CD4-positive, alpha-beta T cell treated with Interleukin-17A for 4 hours (primary cell): ENCODE results near the gene UNC5A.

Source experiments
- DNase-seq: peaks from one replicate; pipeline ENCODE4 v3.0.0-alpha.2; 2020; ENCODE audit warnings: mixed read lengths

UNC5A gene

DNA sequence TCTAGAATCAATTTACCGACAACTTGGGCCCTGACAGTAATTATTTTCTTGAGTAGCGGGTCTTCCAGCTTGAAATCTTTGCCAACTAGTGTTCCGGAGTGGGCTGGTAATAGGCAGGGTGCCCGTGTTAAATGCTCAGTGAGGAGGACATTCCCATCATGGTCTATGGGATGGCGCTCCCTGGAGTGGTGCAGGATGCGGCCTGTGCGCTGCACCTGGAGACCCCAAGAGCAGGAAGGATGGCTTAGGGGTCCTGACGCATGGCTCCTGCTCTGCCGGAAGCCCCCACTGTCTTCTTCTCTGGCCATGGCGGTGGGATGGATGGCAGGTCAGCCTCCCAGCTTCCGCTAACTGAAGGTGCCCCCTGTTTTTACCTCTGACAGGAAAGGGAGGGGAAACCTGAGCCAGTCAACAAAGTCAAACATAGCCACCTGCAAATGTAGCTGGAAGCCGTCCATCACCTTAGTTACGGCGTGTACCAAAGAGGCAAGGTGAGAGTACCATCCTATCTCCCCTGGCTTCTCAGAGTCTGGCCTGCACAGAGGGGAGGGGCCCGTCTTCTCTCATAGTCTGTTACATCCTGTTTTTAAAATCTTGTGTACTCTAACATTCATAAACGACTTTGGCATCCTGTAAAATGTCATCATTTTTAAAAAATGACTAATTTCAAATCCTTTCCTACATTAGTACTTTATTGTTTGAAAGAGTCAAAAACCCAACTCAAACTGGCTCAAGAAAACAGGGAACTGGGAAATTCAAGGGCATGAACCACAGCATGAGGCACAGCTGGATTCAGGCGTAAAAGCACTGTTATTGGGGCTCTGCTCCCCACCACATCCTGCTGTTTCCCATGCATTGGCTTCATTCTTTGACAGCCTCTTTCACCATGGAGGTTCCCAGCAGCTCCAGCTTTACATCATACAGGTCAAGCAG lies 28.5 kb upstream of the UNC5A start:
- DNase-seq: no peak

GRCh38 chr5:176784218-176785165 lies 25.9 kb upstream of the UNC5A start:
- no peak for DNase-seq

GRCh38 chr5:176785184-176786145 lies 24.9 kb upstream of the UNC5A start:
- no peak for DNase-seq

DNA sequence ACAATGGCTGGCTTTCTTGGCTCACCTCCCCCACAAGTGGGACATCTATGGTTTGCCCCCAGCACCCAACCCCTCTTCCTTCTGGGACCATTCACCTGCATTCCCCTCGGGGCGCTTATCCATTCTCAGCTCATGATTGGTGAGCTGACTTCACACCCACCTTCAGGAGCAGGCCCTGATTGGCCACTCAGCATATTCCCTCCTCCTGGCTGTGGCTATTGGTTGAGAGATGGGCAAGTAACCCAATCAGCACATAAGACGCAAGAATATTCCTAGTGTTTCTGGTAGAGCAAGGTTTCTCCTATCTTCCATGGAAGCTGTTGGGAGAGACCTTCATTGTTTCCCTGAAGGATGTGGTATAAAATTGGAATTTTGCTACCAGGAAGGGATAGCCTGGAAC lies 22.7 kb upstream of the UNC5A start:
- no peak for DNase-seq

DNA sequence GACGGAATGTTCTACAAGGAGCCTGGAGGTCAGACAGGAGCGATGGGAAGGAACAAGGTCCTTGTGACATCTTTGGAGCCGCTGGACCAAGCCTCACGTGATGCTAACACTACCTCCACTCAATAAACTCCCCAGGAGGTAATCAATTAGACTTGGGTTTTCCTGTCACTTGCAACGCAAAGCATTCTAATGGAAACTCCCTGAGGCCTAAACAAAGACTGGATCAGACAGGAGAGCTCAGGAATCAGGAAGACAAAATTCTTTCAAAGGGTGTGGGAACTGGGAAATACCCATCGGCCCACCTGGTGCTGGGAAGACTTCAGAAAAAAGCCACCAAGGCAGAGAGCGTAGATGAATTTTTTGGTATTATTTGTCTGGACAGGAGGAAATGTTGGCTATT lies 22.3 kb upstream of the UNC5A start:
- no peak for DNase-seq

- no peak for DNase-seq
Measured at GRCh38 chr5:176788941-176789872, 21.2 kb upstream of the UNC5A start.

- no peak for DNase-seq
Measured at GRCh38 chr5:176789873-176790615, 20.3 kb upstream of the UNC5A start.

GRCh38 chr5:176790941-176791340 lies 19.4 kb upstream of the UNC5A start:
- no peak for DNase-seq

GRCh38 chr5:176792655-176793342 lies 17.6 kb upstream of the UNC5A start:
- no peak for DNase-seq

GRCh38 chr5:176793343-176793699 lies 17.0 kb upstream of the UNC5A start:
- DNase-seq: no peak

GRCh38 chr5:176793736-176794135 lies 16.6 kb upstream of the UNC5A start:
- no peak for DNase-seq

- no peak for DNase-seq
Measured at GRCh38 chr5:176794509-176794908, 15.8 kb upstream of the UNC5A start.

GRCh38 chr5:176796411-176796810 lies 13.9 kb upstream of the UNC5A start:
- no peak for DNase-seq

- DNase-seq: no peak
Measured at GRCh38 chr5:176796970-176797369, 13.4 kb upstream of the UNC5A start.

GRCh38 chr5:176797456-176798050 lies 12.8 kb upstream of the UNC5A start:
- DNase-seq: no peak

DNA sequence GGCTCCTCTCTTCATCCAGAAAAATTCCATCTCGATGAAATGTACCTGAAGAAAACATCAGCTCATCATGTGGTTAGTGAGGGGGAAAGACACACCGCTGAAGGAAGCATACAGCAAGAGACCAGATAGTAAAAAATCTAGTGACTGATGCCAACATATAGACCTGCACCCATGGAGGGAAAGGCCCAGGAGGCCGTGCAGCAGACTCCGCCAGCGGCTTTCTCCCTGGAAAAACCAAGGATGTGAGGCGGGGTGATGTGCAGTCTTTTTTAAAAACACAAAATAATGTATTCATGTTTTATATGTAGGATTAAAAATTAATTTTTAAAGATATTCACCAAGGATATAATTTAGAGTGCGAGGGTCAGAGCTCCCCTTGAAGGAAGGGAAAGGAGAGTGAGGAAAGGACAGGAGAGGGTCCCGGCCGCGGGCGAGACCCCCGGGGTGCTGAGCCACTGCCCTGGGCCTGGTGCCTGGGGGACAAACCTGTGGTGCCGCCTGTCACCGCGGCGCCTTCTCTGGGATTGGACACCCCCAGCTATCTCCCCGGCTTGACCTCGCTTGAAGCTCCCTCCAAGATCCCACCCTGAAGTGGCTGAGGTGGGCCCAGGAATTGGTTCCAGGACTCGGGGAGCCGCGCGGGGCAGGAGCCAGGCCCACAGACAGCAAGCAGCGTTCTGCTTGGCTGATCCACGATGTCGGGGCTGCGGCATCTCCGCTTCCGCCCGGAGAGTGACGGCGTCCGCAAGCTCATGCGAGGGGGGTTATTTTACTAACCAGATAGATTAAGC lies 12.1 kb upstream of the UNC5A start:
- no peak for DNase-seq

DNA sequence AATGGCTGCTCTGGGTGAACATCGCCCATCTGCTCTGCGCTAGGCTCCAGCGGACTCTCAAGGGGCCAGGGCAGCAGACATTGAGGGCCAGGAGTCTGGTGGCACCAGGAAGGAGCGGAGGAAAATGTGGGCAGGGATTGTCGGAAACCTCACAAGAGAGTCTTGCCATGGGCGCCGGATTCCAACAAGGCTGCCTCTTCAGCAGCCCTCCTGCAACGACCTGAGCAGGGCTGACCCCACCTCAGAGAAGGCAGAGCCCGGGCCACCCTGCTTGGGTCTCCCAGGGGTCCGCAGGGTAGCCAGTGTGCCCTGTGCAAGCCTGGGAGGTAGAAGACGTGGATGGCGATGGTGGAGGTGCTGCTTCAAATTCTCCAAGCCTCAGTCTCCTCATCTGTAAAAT lies 11.4 kb upstream of the UNC5A start:
- DNase-seq: no peak

DNA sequence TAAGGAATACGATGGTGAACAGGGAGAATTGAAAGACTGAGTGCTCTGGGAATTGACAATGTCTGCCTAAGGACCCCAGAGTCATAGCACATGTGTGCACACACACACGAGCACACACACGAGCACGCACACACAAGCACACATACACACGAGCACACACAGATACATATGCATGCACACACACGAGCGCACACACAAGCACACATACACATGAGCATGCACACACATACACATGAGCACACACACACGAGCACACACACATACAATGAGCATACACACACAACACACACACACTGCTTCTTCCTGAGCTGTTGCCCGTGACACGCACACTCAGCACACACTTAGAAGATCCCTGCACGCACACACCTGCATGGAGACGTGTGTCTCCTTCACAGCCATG lies 10.9 kb upstream of the UNC5A start:
- no peak for DNase-seq

- DNase-seq: no peak
Measured at GRCh38 chr5:176800024-176800423, 10.3 kb upstream of the UNC5A start.
